SH-SY5Y (cell line): ENCODE measurements around the gene EPB41.

Experiments
- GATA2 ChIP-seq: IDR thresholded peaks from 2 replicates; pipeline ENCODE4 v1.6.1; 2011; ENCODE audit warnings: mild to moderate bottlenecking, low read depth, low read length
- GATA3 ChIP-seq: IDR thresholded peaks from 2 replicates; pipeline ENCODE4 v1.6.1; 2011; ENCODE audit warnings: low read depth, mild to moderate bottlenecking, low read length, moderate library complexity

- TF ChIP-seq GATA3 (no peak), GATA2 (no peak)
Observed at GRCh38 chr1:29017975-29018712, 103.8 kb downstream of the EPB41 start.
